HTERT RPE-1 (cell line): Measurements from ENCODE around the gene ASAP2.

Experiments
- in situ Hi-C: fragments of 300-500 bp; cut with MboI; formaldehyde crosslinking; loops from 4 replicates; pipeline ENCODE4 v1.14.3; 2020; ENCODE audit warnings: low sequenced_read_pairs

Gene ASAP2

GRCh38 chr2:9419541-9419940 lies 212.9 kb downstream of the ASAP2 start:
- in situ Hi-C loops = no loop called here

GRCh38 chr2:9420495-9420894 lies 213.9 kb downstream of the ASAP2 start:
- in situ Hi-C loops = no loop called here

DNA sequence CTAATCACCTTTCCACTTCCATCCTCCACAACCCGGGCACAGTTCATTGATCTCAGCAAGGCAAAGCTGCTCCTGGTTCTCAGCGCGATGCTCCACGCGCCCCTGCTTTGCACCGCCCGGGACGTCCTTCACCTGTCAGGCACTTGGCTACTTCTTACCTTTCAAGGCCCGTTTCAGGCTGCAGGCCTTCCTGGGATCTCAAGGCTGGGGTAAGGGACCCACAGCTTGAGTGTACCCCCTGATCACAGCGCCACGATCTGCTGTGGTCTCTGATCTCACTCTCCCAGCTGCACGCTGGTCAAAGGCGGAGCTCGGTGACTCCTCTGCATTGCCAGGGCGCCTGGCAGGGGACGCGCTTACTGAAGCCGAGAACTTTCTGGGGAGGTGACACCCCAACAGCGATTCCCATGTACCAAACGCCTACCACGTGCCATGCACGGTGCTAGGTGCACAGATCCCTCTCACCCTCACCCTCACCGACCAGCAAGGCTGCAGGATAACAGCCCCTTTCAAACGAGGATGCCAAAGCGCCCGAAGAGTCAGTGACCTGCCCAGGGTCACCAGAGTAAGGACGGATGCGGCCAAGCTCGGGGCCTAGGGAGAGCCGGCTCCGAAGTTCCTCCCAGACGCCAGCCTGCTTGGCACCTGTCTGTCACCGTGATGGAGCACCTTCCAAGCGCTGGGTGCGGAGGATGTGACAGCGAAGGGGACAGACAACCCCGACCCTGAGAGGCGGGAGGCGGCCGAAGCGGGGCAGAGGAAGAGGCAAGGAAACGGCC lies 215.9 kb downstream of the ASAP2 start:
- in situ Hi-C loops = no loop called here

DNA sequence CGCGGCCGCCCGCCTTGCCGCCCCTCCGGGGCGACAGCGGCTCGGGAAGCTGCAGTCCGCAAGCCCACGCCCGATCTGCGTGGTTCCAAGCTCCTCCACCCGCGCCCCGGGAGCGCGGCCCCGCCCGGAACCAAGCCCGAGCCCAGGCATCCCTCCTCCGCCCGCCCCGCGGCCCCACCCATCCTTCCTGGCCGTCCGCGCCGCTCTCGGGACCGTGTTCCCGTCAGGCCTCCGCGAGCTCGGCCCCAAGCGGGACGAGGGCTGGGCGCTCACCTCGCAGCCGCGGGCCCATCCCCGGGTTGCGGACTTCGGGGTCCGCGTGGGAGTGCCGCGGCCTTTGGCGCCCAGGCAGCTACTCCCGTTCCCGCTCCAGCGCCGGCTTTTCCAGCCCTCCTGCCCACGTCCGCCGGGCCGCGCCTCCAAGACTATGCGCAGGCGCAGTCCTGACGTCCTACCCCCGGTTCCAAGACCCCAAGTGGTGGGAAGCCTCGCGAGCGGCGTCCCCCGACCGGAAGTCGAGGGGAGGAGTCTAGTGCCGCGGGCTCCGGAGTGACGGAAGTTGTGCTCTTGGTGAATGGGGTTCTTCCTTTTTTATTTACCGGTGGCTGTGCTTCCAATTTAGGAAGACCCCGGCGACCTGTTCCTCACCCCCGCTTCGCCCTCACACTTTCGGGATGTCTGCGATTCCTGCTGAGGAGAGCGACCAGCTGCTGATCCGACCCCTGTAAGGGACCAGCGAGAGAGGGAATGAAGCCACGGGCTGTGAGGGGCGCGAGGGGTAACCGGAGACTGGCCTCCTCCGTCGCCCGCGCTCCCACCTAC lies 216.7 kb downstream of the ASAP2 start, which contains the start of the genes CPSF3 and ITGB1BP1:
Gene CPSF3 (plus strand): TSS at position 555 of the 822 bp plus-strand sequence. CDS start 120 bp downstream, at position 675.
Gene ITGB1BP1 (minus strand): TSS at position 429 of the 822 bp plus-strand sequence. CDS start 4,831 bp downstream, outside the sequence.
- in situ Hi-C loops = no loop called here

- in situ Hi-C loops = no loop called here
Measured at GRCh38 chr2:9423922-9424272, 217.3 kb downstream of the ASAP2 start.

GRCh38 chr2:9424447-9425164 lies 218.0 kb downstream of the ASAP2 start:
- in situ Hi-C loops = no loop called here

- in situ Hi-C loops = no loop called here
Measured at GRCh38 chr2:9428965-9429577, 222.5 kb downstream of the ASAP2 start.

GRCh38 chr2:9430316-9431293 lies 224.0 kb downstream of the ASAP2 start:
- in situ Hi-C loops = no loop called here

DNA sequence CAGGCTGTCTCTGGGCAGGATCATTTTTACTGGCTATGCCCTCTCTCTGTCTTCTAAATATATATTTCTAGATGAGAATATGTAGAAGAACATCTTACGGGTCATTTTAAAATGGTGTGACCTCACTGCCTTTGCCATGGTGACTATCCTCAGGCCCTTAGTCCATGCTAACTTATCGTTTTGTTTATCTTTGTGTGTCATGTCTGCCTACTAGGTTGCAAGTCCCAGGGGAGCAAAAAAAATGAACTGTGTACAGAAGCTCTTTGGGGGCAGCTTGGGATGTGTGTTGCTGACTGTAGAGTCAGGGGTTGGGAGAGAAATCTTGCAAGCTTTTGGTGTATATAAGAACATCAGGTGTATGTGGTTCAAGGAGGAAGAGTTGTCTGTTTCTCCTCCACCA lies 227.9 kb downstream of the ASAP2 start:
- in situ Hi-C loops = no loop called here

DNA sequence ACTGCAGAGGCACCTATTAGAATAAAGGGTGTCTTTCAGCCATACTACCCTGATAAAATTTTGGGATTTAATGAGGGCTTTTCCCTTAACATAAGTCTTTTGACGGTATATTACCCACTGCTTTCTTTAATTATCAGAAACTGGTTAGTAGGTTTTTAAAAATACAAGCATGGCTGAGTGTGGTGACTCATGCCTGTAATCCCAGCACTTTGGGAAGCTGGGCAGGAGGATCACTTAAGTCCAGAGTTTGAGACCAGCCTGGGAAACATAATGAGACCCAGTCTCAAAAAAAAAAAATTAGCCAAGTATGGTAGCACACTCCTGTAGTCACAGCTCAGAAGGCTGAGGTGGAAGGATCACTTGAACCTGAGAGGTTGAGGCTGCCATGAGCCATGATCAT lies 232.9 kb downstream of the ASAP2 start:
- in situ Hi-C loops = no loop called here

- in situ Hi-C loops = no loop called here
Measured at GRCh38 chr2:9440058-9440727, 233.6 kb downstream of the ASAP2 start.

- in situ Hi-C loops = no loop called here
Measured at GRCh38 chr2:9441556-9441955, 234.9 kb downstream of the ASAP2 start.

DNA sequence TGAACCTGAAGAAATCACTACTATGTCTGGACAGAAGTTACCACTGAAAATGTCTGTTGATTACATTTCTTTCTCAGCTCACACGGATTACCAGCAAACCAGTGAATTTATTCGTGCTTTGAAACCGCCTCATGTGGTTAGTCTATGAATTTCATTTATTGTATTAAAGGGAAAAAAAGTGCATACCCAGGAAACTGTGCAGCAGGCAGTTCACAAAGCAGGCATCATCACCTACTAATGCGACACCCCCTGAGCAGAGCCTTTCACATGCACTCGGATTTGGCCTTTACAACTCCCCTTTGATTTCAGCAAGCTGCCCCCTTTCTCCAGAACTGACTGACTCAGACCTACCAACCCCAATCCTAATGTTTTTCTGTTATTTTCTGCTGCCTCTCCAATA lies 236.9 kb downstream of the ASAP2 start:
- in situ Hi-C loops = no loop called here

DNA sequence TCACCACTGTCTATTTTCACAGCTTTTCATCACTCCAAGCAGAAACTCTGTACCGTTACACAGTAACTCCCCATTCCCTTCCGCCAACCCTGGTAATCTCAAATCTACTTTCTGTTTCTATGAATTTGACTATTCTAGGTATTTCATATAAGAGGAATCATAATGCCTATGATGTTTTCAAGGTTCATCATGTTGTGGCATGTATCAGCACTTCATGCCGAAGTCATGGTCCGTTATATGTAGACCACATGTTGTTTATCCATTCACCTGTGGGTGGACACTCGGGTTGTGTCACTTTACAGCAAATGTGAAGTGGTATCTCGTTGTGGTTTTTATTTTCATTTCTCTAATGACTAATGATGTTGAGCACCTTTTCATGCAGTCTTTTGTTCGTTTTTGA lies 238.5 kb downstream of the ASAP2 start:
- in situ Hi-C loops = no loop called here

DNA sequence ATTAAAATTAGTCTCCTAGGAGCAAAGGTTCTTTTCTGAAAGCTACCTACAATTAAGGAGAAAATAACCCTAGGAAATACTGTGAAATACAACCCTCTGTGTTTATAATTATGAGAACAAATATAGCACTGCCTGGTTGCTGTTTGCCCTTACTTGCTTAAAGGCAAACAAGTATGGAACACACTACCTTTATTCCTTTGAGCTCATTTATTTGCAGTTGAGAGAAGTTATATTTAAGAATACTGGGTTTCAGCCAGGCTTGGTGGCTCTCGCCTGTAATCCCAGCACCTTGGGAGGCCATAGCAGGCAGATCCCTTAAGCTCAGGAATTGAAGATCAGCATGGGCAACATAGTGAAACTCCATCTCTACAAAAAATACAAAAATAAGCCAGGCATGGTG lies 244.6 kb downstream of the ASAP2 start:
- in situ Hi-C loops = no loop called here
